Thyroid gland (tissue), 4 donors: ENCODE data around the gene RFX8.

Source experiments
- CTCF ChIP-seq, 6 experiments: fragments of 200-600 bp in 3 of 6; fragments of 450-650 bp in 3 of 6; sonication (generic) in 3 of 6; IDR thresholded peaks; one replicate each; pipeline ENCODE4 v1.5.1; 2016 to 2019; ENCODE audit warnings: antibody characterized with exemption in 6 of 6, mild to moderate bottlenecking in 2 of 6, inconsistent platforms in 1 of 6, moderate library complexity in 1 of 6
- POLR2A ChIP-seq, 2 donors: fragments of 450-650 bp; IDR thresholded peaks; one replicate each; pipeline ENCODE4 v1.6.1; 2017; ENCODE audit warnings: antibody characterized with exemption in 2 of 2, mild to moderate bottlenecking in 2 of 2, moderate library complexity in 1 of 2

GRCh38 chr2:101371636-101372035 is 103.3 kb downstream of the RFX8 start:
- no peak for TF ChIP-seq CTCF (IDR thresholded peaks at IDR 0.05)
- TF ChIP-seq POLR2A (IDR thresholded peaks at IDR 0.05): no peak
